PFSK-1 (cell line): ENCODE measurements around the gene SNX32.

Experiments used
- FOXP2 ChIP-seq: optimal IDR thresholded peaks from 2 replicates; pipeline ENCODE3; 2011; ENCODE audit warnings: borderline replicate concordance, control low read depth, inconsistent platforms; ENCODE audit not compliant: insufficient read depth; ENCODE audit errors: extremely low read length, extremely low read depth
- POLR2AphosphoS5 ChIP-seq: IDR thresholded peaks from 2 replicates; pipeline ENCODE4 v1.6.1; 2012; ENCODE audit warnings: low read depth, mild to moderate bottlenecking, control low read depth, low read length, moderate library complexity
- SIN3A ChIP-seq: IDR thresholded peaks from 2 replicates; pipeline ENCODE4 v1.6.1; 2012; ENCODE audit warnings: mild to moderate bottlenecking, low read length, moderate library complexity, borderline replicate concordance; ENCODE audit not compliant: insufficient read depth
- TAF1 ChIP-seq: IDR thresholded peaks from 2 replicates; pipeline ENCODE4 v1.6.1; 2012; ENCODE audit warnings: low read length, control low read depth, borderline replicate concordance; ENCODE audit not compliant: insufficient read depth
- TF ChIP-seq, protein P1 (sequence below), 2 experiments: IDR thresholded peaks; 2 replicates each; pipeline versions ENCODE4 v1.6.1 to v1.8.0; 2011 to 2012; ENCODE audit warnings: low read depth in 2 of 2, low read length in 2 of 2, control low read depth in 1 of 2, inconsistent platforms in 1 of 2, mild to moderate bottlenecking in 1 of 2, moderate library complexity in 1 of 2; ENCODE audit not compliant: insufficient read depth in 1 of 2

The SNX32 gene

DNA sequence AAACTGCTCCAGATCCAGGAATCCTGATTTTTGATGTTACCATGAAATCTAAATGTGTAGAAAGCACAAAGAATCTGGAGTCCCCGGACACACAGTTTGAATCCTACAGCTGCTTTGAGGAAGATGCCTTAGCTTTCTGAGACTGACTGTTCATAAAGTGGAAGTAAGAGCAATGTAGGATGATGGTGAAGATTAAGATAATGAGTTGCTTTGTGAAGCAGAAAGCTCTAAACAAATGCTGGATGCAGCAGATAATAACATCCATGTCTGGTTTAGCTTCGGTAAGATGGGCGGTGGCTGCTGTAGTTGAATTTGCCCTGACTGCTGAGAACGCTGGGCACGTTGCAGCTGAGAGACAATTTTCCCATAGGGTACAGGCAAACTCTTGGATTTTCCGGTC lies 26.8 kb upstream of the SNX32 start:
- TF ChIP-seq SIN3A (no peak), POLR2AphosphoS5 (no peak), FOXP2 (no peak), TAF1 (no peak)
- TF ChIP-seq, protein P1, sequence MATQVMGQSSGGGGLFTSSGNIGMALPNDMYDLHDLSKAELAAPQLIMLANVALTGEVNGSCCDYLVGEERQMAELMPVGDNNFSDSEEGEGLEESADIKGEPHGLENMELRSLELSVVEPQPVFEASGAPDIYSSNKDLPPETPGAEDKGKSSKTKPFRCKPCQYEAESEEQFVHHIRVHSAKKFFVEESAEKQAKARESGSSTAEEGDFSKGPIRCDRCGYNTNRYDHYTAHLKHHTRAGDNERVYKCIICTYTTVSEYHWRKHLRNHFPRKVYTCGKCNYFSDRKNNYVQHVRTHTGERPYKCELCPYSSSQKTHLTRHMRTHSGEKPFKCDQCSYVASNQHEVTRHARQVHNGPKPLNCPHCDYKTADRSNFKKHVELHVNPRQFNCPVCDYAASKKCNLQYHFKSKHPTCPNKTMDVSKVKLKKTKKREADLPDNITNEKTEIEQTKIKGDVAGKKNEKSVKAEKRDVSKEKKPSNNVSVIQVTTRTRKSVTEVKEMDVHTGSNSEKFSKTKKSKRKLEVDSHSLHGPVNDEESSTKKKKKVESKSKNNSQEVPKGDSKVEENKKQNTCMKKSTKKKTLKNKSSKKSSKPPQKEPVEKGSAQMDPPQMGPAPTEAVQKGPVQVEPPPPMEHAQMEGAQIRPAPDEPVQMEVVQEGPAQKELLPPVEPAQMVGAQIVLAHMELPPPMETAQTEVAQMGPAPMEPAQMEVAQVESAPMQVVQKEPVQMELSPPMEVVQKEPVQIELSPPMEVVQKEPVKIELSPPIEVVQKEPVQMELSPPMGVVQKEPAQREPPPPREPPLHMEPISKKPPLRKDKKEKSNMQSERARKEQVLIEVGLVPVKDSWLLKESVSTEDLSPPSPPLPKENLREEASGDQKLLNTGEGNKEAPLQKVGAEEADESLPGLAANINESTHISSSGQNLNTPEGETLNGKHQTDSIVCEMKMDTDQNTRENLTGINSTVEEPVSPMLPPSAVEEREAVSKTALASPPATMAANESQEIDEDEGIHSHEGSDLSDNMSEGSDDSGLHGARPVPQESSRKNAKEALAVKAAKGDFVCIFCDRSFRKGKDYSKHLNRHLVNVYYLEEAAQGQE (IDR thresholded peaks at IDR 0.05; ENCODE audit: insufficient read depth in 1 of 2, low read depth in 2 of 2, low read length in 2 of 2): no peak

DNA sequence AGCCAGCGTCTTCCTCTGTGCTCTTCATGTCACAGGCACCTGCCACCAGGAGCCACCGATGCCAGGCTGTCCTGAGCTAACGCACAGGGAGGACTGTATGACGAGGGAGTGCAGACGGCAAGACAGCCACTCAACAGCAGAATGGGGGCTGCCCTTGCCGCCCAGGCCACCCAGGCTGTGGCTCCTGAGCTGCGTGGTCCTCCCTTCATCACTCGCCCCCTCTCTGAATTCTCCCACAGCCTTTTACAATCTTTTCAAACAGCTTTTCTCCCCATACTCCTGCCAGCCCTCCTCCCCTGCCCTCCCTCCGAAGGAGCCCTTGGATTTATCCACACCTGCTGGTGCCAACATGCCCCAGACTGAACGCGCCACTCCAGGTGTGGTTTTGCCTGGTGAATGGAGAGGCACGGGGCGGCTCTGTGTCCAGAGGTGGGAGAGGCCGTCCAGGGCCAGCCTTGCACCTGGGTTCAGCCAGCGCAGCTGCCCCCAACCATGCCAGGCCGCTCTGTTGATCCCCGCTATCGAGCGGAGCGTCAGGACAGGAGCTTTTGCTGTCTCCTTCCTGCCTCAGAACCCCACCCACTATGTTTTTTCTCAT lies 24.9 kb upstream of the SNX32 start:
- no peak for TF ChIP-seq FOXP2
- TF ChIP-seq TAF1: no peak
- TF ChIP-seq, protein P1 (IDR thresholded peaks at IDR 0.05; ENCODE audit: insufficient read depth in 1 of 2, low read depth in 2 of 2, low read length in 2 of 2): no peak
- TF ChIP-seq POLR2AphosphoS5: no peak
- no peak for TF ChIP-seq SIN3A

DNA sequence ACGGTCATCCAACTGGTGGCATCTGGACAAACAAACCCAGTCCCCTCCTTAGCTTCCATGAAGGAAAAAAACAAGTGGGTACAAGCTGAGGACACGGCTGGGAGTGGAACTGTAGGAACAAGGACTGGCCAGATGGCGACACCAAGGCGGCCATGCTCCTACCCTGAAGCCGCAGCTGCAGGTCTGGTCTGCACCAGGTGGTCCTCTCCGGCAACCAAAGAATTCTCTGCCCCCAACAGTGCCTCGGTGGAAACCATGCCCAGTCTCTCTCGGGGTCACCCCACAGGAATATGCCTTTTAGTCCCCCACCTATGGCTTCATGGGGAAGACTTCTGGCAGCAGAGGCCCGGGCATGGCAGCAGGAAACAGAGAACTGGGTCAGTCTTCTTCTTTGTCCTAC lies 24.3 kb upstream of the SNX32 start:
- no peak for TF ChIP-seq POLR2AphosphoS5
- no peak for TF ChIP-seq SIN3A
- no peak for TF ChIP-seq FOXP2
- TF ChIP-seq, protein P1 (IDR thresholded peaks at IDR 0.05; ENCODE audit: insufficient read depth in 1 of 2, low read depth in 2 of 2, low read length in 2 of 2): no peak
- no peak for TF ChIP-seq TAF1

DNA sequence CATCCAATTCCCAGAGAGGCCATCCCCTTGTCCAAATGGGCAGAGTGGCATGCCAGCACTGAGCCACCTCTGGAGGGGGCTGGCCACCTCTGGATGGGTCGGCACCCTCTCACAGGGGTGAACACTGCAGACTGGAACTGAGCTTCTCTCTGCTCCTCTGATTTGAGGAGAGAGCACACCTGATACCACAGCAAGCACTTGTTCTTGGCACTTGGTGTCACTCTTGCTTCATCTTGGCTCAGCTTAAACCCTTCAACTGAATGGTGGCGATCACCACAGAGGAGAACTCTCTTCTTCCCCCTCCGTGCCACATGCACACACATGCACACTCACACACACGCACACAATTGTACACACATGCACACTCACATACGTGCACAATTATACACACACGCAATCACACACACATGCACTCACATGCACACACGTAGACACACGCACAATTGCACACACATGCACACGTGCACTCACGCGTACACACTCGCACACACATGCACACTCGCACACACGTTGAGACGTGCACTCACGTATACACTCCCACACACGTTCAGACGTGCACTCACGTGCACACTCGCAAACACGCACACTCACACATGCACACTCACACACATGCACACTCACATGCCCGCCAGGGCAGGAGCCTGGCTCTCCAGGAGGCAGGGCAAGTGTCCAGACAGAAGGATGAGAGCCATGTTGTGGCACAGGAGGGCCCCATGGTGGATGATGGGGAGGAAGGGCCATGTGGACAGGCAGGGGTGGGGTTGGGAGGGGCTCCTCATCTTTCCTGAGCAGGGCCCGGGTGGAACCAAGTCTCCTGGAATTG lies 23.5 kb upstream of the SNX32 start:
- TF ChIP-seq POLR2AphosphoS5 (no peak), SIN3A (no peak), FOXP2 (no peak), TAF1 (no peak)
- TF ChIP-seq, protein P1 (IDR thresholded peaks at IDR 0.05; ENCODE audit: insufficient read depth in 1 of 2, low read depth in 2 of 2, low read length in 2 of 2): no peak
